SK-N-SH (cell line): ENCODE results near the gene ZYG11A.
"Not testable (repeated sequence)": the region's sequence is repeated elsewhere in the genome, so short reads cannot be mapped to it uniquely, and the experiment has no call there.

ENCODE experiments used
- CTCF ChIP-seq: fragments of 200-600 bp; sonication (generic); IDR thresholded peaks from 2 replicates; pipeline ENCODE4 v1.6.1; 2017; ENCODE audit warnings: antibody characterized with exemption, mild to moderate bottlenecking, moderate library complexity
- EZH2phosphoT487 ChIP-seq: fragments of 200-600 bp; sonication (generic); IDR thresholded peaks from 2 replicates; pipeline ENCODE4 v1.6.1; 2017; ENCODE audit warnings: low read depth, mixed run types, mild to moderate bottlenecking, antibody characterized with exemption, moderate library complexity, borderline replicate concordance
- RAD21 ChIP-seq: IDR thresholded peaks from 2 replicates; pipeline ENCODE4 v1.6.1; 2012; ENCODE audit warnings: mild to moderate bottlenecking, low read length
- YY1 ChIP-seq: IDR thresholded peaks from 2 replicates; pipeline ENCODE4 v1.4.0; 2012; ENCODE audit warnings: low read depth, mild to moderate bottlenecking

- TF ChIP-seq EZH2phosphoT487, RAD21, CTCF, YY1: not testable (repeated sequence)
These were observed 2.6 kb downstream of the ZYG11A start for GRCh38 chr1:52845119-52845518.
